ENCODE measurements around the gene PLPPR2. TPM values are rescaled to one million over a fixed set of nuclear protein-coding genes. Genes with fewer than 3 reads are reported as not detected.

PLPPR2 gene
- total RNA-seq, 1 experiment from 2014 or later = 19.5 TPM

GRCh38 chr19:11387162-11388034 is 32.2 kb downstream of the PLPPR2 start:
- no peaks in the 10 kb centered on the region for H3K36me3 Mint-ChIP-seq (ENCODE audit: insufficient read depth, unreplicated experiment)
- ChIA-PET POLR2A (interaction anchor here (1.3 kb wide), 1 partner anchor 11 kb away, joined by 3 read pairs; no protein-coding TSS in a partner anchor), CTCF (interaction anchor here (0.6 kb wide), 1 partner anchor 65 kb away, joined by 3 read pairs; no protein-coding TSS in a partner anchor)
- H3K27me3 Mint-ChIP-seq (ENCODE audit: insufficient read depth, unreplicated experiment) = no peaks in the 10 kb centered on the region
- H3K4me3 Mint-ChIP-seq (ENCODE audit: unreplicated experiment) = no peak overlapping the region
- DNase-seq (ENCODE audit: unreplicated experiment) = no peak
- H3K27ac Mint-ChIP-seq (ENCODE audit: low read depth, unreplicated experiment) = no peak overlapping the region
- no TSS peak for BruUV-seq (replicated peaks)
- intact Hi-C loops (cut with micrococcal nuclease) = no loop called here
- H3K9me3 Mint-ChIP-seq (ENCODE audit: unreplicated experiment) = no peaks in the 10 kb centered on the region
- TF ChIP-seq CTCF (IDR thresholded peaks at IDR 0.05; ENCODE audit: unreplicated experiment) = no peak
- H3K4me1 Mint-ChIP-seq (ENCODE audit: insufficient read depth, unreplicated experiment) = no peaks in the 10 kb centered on the region

GRCh38 chr19:11390359-11390758 is 35.1 kb downstream of the PLPPR2 start:
- Mint-ChIP-seq H3K4me3 (ENCODE audit: unreplicated experiment) (no peak overlapping the region), H3K27ac (ENCODE audit: low read depth, unreplicated experiment) (no peak overlapping the region), H3K36me3 (ENCODE audit: insufficient read depth, unreplicated experiment) (no peaks in the 10 kb centered on the region), H3K9me3 (ENCODE audit: unreplicated experiment) (no peaks in the 10 kb centered on the region), H3K4me1 (ENCODE audit: insufficient read depth, unreplicated experiment) (no peaks in the 10 kb centered on the region), H3K27me3 (ENCODE audit: insufficient read depth, unreplicated experiment) (no peaks in the 10 kb centered on the region)
- TF ChIP-seq CTCF (IDR thresholded peaks at IDR 0.05; ENCODE audit: unreplicated experiment) = no peak
- BruUV-seq (replicated peaks) = no TSS peak
- CTCF ChIA-PET = interaction anchor here (2.0 kb wide), 1 partner anchor 13 kb away, joined by 6 read pairs; no protein-coding TSS in a partner anchor
- POLR2A ChIA-PET = no interaction called here
- intact Hi-C loops (cut with micrococcal nuclease) = no loop called here
- no peak for DNase-seq (ENCODE audit: unreplicated experiment)

- CTCF ChIA-PET = interaction anchor here (0.6 to 2.0 kb wide), 7 partner anchors 8 to 116 kb away, joined by 3 to 9 read pairs (median 4); no protein-coding TSS in a partner anchor
- no TSS peak for BruUV-seq (replicated peaks)
- intact Hi-C loops (cut with micrococcal nuclease) = no loop called here
- no peaks in the 10 kb centered on the region for H3K9me3 Mint-ChIP-seq (ENCODE audit: unreplicated experiment)
- POLR2A ChIA-PET = interaction anchor here (0.9 kb wide), 1 partner anchor 17 kb away, joined by 3 read pairs; the partner anchor contains the start of gene SWSAP1
- DNase-seq (ENCODE audit: unreplicated experiment) = no peak
- H3K27me3 Mint-ChIP-seq (ENCODE audit: insufficient read depth, unreplicated experiment) = no peaks in the 10 kb centered on the region
- no peak for TF ChIP-seq CTCF (IDR thresholded peaks at IDR 0.05; ENCODE audit: unreplicated experiment)
- no peak overlapping the region for H3K4me3 Mint-ChIP-seq (ENCODE audit: unreplicated experiment)
- H3K27ac Mint-ChIP-seq (ENCODE audit: low read depth, unreplicated experiment) = no peak overlapping the region
- H3K36me3 Mint-ChIP-seq (ENCODE audit: insufficient read depth, unreplicated experiment) = no peaks in the 10 kb centered on the region
- no peaks in the 10 kb centered on the region for H3K4me1 Mint-ChIP-seq (ENCODE audit: insufficient read depth, unreplicated experiment)
Observed at GRCh38 chr19:11390933-11391680, 35.9 kb downstream of the PLPPR2 start.

- ChIA-PET CTCF (interaction anchor here (0.6 kb wide), 1 partner anchor 66 kb away, joined by 3 read pairs; no protein-coding TSS in a partner anchor), POLR2A (no interaction called here)
- Mint-ChIP-seq H3K9me3 (ENCODE audit: unreplicated experiment) (no peaks in the 10 kb centered on the region), H3K36me3 (ENCODE audit: insufficient read depth, unreplicated experiment) (no peaks in the 10 kb centered on the region), H3K4me1 (ENCODE audit: insufficient read depth, unreplicated experiment) (no peaks in the 10 kb centered on the region), H3K27me3 (ENCODE audit: insufficient read depth, unreplicated experiment) (no peaks in the 10 kb centered on the region), H3K27ac (ENCODE audit: low read depth, unreplicated experiment) (no peak overlapping the region), H3K4me3 (ENCODE audit: unreplicated experiment) (no peak overlapping the region)
- intact Hi-C loops (cut with micrococcal nuclease) = no loop called here
- DNase-seq (ENCODE audit: unreplicated experiment) = no peak
- TF ChIP-seq CTCF (IDR thresholded peaks at IDR 0.05; ENCODE audit: unreplicated experiment) = no peak
- BruUV-seq (replicated peaks) = no TSS peak
Observed at GRCh38 chr19:11397089-11397610, 41.9 kb downstream of the PLPPR2 start.

Measured in MCF 10A (cell line).